Measurements from ENCODE around the gene POLR2L. TPM values are rescaled to one million over a fixed set of nuclear protein-coding genes. Genes with fewer than 3 reads are reported as not detected.

Gene POLR2L
- total and polyA plus RNA-seq, 2 of the 13 experiments (the other 11 are each of a cell fraction or from before 2014, with no cell fraction given) = 104 to 114 TPM

- TF ChIP-seq ZFP41 (CRISPR knock-in tag; IDR thresholded peaks at IDR 0.05; ENCODE audit: borderline replicate concordance) = no peak; the same call in 1 of the 2 replicates
- no peak for TF ChIP-seq MAFF (IDR thresholded peaks at IDR 0.05; ENCODE audit: low read depth, low read length)
- peak; percentile 44 for TF ChIP-seq ARID4A (CRISPR knock-in tag; IDR thresholded peaks at IDR 0.05; ENCODE audit: borderline replicate concordance)
- TF ChIP-seq AGO1 (IDR thresholded peaks at IDR 0.05; ENCODE audit: low read depth, low read length, poor library complexity, severe bottlenecking) = no peak
- TF ChIP-seq ZNF740 (CRISPR knock-in tag; IDR thresholded peaks at IDR 0.05) = peak; percentile 83
- no peak for TF ChIP-seq LCORL (IDR thresholded peaks at IDR 0.05)
- TF ChIP-seq LCORL (CRISPR knock-in tag; IDR thresholded peaks at IDR 0.05) = 0 out of 2 replicates have a peak, but pooled peaks have one; percentile 11
- TF ChIP-seq MEF2D (CRISPR knock-in tag; IDR thresholded peaks at IDR 0.05) = no peak
- TF ChIP-seq ZNF574 (CRISPR knock-in tag; IDR thresholded peaks at IDR 0.05) = no peak
- TF ChIP-seq MATR3 (CRISPR knock-in tag; IDR thresholded peaks at IDR 0.05) = no peak
- peak; percentile 59; the same call in 1 of the 2 replicates for TF ChIP-seq ZNF235 (CRISPR knock-in tag; IDR thresholded peaks at IDR 0.05; ENCODE audit: borderline replicate concordance)
- peak; percentile 45 for TF ChIP-seq ZNF687 (CRISPR knock-in tag; IDR thresholded peaks at IDR 0.05)
- TF ChIP-seq NCOR1 (IDR thresholded peaks at IDR 0.05; ENCODE audit: borderline replicate concordance, low read length) = no peak
- TF ChIP-seq DNMT1 (CRISPR knock-in tag; IDR thresholded peaks at IDR 0.05) = 0 out of 2 replicates have a peak, but pooled peaks have one; percentile 15
- TF ChIP-seq HOMEZ (CRISPR knock-in tag; IDR thresholded peaks at IDR 0.05; ENCODE audit: low read depth) = no peak
Observed at GRCh38 chr11:796565-797295, 45.6 kb downstream of the POLR2L start (continued).
